ENCODE data around the gene MEGF11. TPM values are rescaled to one million over a fixed set of nuclear protein-coding genes. Genes with fewer than 3 reads are reported as not detected.

The MEGF11 gene
- total RNA-seq, 3 donors from 2014 or later (not counting 1 experiment from before 2014, with no cell fraction given), result not detected

GRCh38 chr15:66153549-66154415 is 99.8 kb downstream of the MEGF11 start:
- H3K4me3 Mint-ChIP-seq, result no peak overlapping the region

GRCh38 chr15:66152650-66153049 is 100.9 kb downstream of the MEGF11 start:
- Histone ChIP-seq H3K4me1 (ENCODE audit: control insufficient read depth, insufficient read depth, low read length) (no peaks in the 10 kb centered on the region), H3K9me3 (ENCODE audit: control insufficient read depth, insufficient read depth, low read length) (no peaks in the 10 kb centered on the region), H3K27me3 (ENCODE audit: control insufficient read depth, insufficient read depth, low read length) (no peaks in the 10 kb centered on the region), H3K36me3 (ENCODE audit: control insufficient read depth, insufficient read depth, low read length) (no peaks in the 10 kb centered on the region), H3K27ac (ENCODE audit: low read length) (no peak overlapping the region), H3K4me3 (ENCODE audit: low read length) (no peak overlapping the region)
- intact Hi-C loops (cut with micrococcal nuclease), result no loop called here
- Mint-ChIP-seq H3K4me3 (no peak overlapping the region), H3K36me3 (no peaks in the 10 kb centered on the region), H3K27me3 (ENCODE audit: low read depth in 2 of 2) (peaks cover 2 to 11% of the 10 kb centered on the region in 2 donors), H3K4me1 (no peaks in the 10 kb centered on the region), H3K9me3 (no peaks in the 10 kb centered on the region), H3K27ac (no peak overlapping the region)
- 86% methylated on average over 10 of the region's 10 CpGs for WGBS (ENCODE audit: insufficient coverage)
- DNase-seq (no peak), ATAC-seq (no peak)
- TF ChIP-seq CTCF (IDR thresholded peaks at IDR 0.05), result no peak

More at GRCh38 chr15:66153549-66154415, 99.8 kb downstream of the MEGF11 start:
- ATAC-seq (no peak), DNase-seq (no peak)
- H3K4me3 ChIP-seq (ENCODE audit: low read length), result no peak overlapping the region
- no peaks in the 10 kb centered on the region for H3K36me3 ChIP-seq (ENCODE audit: control insufficient read depth, insufficient read depth, low read length)
- intact Hi-C loops (cut with micrococcal nuclease), result no loop called here
- TF ChIP-seq CTCF (IDR thresholded peaks at IDR 0.05), result no peak
- H3K4me1 ChIP-seq (ENCODE audit: control insufficient read depth, insufficient read depth, low read length), result no peaks in the 10 kb centered on the region
- Mint-ChIP-seq H3K4me1 (no peaks in the 10 kb centered on the region), H3K27me3 (ENCODE audit: low read depth in 2 of 2) (peaks cover 0 to 11% of the 10 kb centered on the region in 2 donors), H3K36me3 (no peaks in the 10 kb centered on the region), H3K27ac (no peak overlapping the region), H3K9me3 (no peaks in the 10 kb centered on the region)
- H3K9me3 ChIP-seq (ENCODE audit: control insufficient read depth, insufficient read depth, low read length), result no peaks in the 10 kb centered on the region
- H3K27ac ChIP-seq (ENCODE audit: low read length), result no peak overlapping the region
- whole genome bisulfite sequencing (ENCODE audit: insufficient coverage), result 67% methylated on average over 15 of the region's 15 CpGs
- H3K27me3 ChIP-seq (ENCODE audit: control insufficient read depth, insufficient read depth, low read length), result no peaks in the 10 kb centered on the region

- H3K36me3 Mint-ChIP-seq, result no peaks in the 10 kb centered on the region
- Histone ChIP-seq H3K36me3 (ENCODE audit: control insufficient read depth, insufficient read depth, low read length) (no peaks in the 10 kb centered on the region), H3K27me3 (ENCODE audit: control insufficient read depth, insufficient read depth, low read length) (no peaks in the 10 kb centered on the region), H3K27ac (ENCODE audit: low read length) (no peak overlapping the region), H3K4me1 (ENCODE audit: control insufficient read depth, insufficient read depth, low read length) (no peaks in the 10 kb centered on the region), H3K4me3 (ENCODE audit: low read length) (no peak overlapping the region), H3K9me3 (ENCODE audit: control insufficient read depth, insufficient read depth, low read length) (no peaks in the 10 kb centered on the region)
- no peak for TF ChIP-seq CTCF (IDR thresholded peaks at IDR 0.05)
- peaks cover 8 to 9% of the 10 kb centered on the region in 2 donors for H3K27me3 Mint-ChIP-seq (ENCODE audit: low read depth in 2 of 2)
- ATAC-seq, result no peak
- H3K9me3 Mint-ChIP-seq, result no peaks in the 10 kb centered on the region
- H3K4me3 Mint-ChIP-seq, result no peak overlapping the region
- H3K4me1 Mint-ChIP-seq, result no peaks in the 10 kb centered on the region
- 64% methylated on average over 6 of the region's 7 CpGs for WGBS (ENCODE audit: insufficient coverage)
- DNase-seq, result no peak
- no peak overlapping the region for H3K27ac Mint-ChIP-seq
- intact Hi-C loops (cut with micrococcal nuclease), result no loop called here
Observed at GRCh38 chr15:66151809-66152208, 101.7 kb downstream of the MEGF11 start.
